Uterus (tissue), 4 donors: ENCODE results near the gene SNCAIP. TPM values are rescaled to one million over a fixed set of nuclear protein-coding genes. Genes with fewer than 3 reads are reported as not detected.

Experiments used
- DNase-seq, 2 donors: peaks; one replicate each; pipeline ENCODE4 v3.0.0-alpha.2; 2019 to 2020
- H3K27ac ChIP-seq, 2 donors: fragments of 200-600 bp; sonication (generic); 1 replicate in 1 of 2; 2 replicates in 1 of 2; pipeline ENCODE4 v1.5.1; 2016 to 2018
- H3K27me3 ChIP-seq, 2 donors: fragments of 200-600 bp; sonication (generic); one replicate each; pipeline ENCODE4 v1.5.1; 2018 to 2019; ENCODE audit warnings: control low read depth in 1 of 2
- H3K36me3 ChIP-seq, 2 donors: fragments of 200-600 bp; sonication (generic); one replicate each; pipeline ENCODE4 v1.5.1; 2019; ENCODE audit warnings: control low read depth in 1 of 2
- H3K4me1 ChIP-seq, 2 donors: fragments of 200-600 bp; sonication (generic); one replicate each; pipeline ENCODE4 v1.5.1; 2018 to 2019; ENCODE audit warnings: control low read depth in 1 of 2
- H3K4me3 ChIP-seq, 2 donors: fragments of 200-600 bp; sonication (generic); 1 replicate in 1 of 2; 2 replicates in 1 of 2; pipeline ENCODE4 v1.5.1; 2018 to 2019; ENCODE audit warnings: mild to moderate bottlenecking in 1 of 2
- H3K9me3 ChIP-seq, 2 donors: fragments of 200-600 bp; sonication (generic); one replicate each; pipeline ENCODE4 v1.5.1; 2019; ENCODE audit warnings: control low read depth in 1 of 2
- POLR2A ChIP-seq, 2 donors: fragments of 450-650 bp; IDR thresholded peaks; one replicate each; pipeline ENCODE4 v1.6.1; 2016; ENCODE audit warnings: antibody characterized with exemption in 2 of 2, mild to moderate bottlenecking in 1 of 2, moderate library complexity in 1 of 2
- intact Hi-C: fragments of 100-400 bp; cut with DNase I; formaldehyde crosslinking; loops from one replicate; pipeline ENCODE4 v1.15.1; 2023; ENCODE audit warnings: low total_unique reads
- total RNA-seq, 4 donors: library from RNA; depleted of rRNA in 3 of 4; stranded (reverse); fragments of >200 nt in 3 of 4; gene quantifications; one replicate each; pipeline versions ENCODE4 v1.1.0 to v1.2.4, GENCODE V29; 2014 to 2023
- TF ChIP-seq, protein P1 (sequence below), 4 experiments: fragments of 200-600 bp in 2 of 4; fragments of 450-650 bp in 2 of 4; sonication (generic) in 2 of 4; IDR thresholded peaks; one replicate each; pipeline ENCODE4 v1.5.1; 2016 to 2019; ENCODE audit warnings: antibody characterized with exemption in 4 of 4, mild to moderate bottlenecking in 2 of 4, moderate library complexity in 1 of 4
- donor health status: DM: yes; HTN: yes; CAD: no.

SNCAIP gene
- total RNA-seq, 4 donors from 2014 or later = 15.3 to 104 (median 35.0) TPM

DNA sequence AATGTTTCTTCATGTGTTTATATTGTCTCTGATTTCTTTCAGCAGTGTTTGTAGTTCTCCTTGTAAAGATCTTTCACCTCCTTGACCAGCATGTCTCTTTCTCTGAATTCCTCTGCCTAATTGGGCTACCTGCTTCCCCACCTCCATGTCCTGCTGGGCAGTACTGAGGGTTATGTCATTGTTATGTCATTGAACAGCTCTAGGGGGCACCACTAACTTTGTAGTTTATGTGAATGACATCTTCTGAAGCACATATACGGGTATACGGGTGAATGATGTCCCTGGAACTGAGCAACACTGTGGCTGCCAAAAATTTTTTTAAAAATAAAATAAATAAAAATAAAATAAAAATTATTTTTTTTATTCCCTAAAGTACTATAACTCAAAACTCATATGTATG is 16.9 kb upstream of the SNCAIP start:
- H3K9me3 ChIP-seq = no peaks in the 10 kb centered on the region
- H3K27me3 ChIP-seq = no peaks in the 10 kb centered on the region
- H3K4me3 ChIP-seq = no peak overlapping the region
- no peak for TF ChIP-seq POLR2A (IDR thresholded peaks at IDR 0.05)
- TF ChIP-seq, protein P1, sequence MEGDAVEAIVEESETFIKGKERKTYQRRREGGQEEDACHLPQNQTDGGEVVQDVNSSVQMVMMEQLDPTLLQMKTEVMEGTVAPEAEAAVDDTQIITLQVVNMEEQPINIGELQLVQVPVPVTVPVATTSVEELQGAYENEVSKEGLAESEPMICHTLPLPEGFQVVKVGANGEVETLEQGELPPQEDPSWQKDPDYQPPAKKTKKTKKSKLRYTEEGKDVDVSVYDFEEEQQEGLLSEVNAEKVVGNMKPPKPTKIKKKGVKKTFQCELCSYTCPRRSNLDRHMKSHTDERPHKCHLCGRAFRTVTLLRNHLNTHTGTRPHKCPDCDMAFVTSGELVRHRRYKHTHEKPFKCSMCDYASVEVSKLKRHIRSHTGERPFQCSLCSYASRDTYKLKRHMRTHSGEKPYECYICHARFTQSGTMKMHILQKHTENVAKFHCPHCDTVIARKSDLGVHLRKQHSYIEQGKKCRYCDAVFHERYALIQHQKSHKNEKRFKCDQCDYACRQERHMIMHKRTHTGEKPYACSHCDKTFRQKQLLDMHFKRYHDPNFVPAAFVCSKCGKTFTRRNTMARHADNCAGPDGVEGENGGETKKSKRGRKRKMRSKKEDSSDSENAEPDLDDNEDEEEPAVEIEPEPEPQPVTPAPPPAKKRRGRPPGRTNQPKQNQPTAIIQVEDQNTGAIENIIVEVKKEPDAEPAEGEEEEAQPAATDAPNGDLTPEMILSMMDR (IDR thresholded peaks at IDR 0.05) = peak in 3 of 4 experiments; percentile 23 to 25 (median 23)
- intact Hi-C loops = no loop called here
- peak overlapping the region; percentile 53 to 79 for H3K27ac ChIP-seq
- no peaks in the 10 kb centered on the region for H3K36me3 ChIP-seq
- no peak for DNase-seq
- H3K4me1 ChIP-seq = peaks cover 12 to 19% of the 10 kb centered on the region in 2 donors

DNA sequence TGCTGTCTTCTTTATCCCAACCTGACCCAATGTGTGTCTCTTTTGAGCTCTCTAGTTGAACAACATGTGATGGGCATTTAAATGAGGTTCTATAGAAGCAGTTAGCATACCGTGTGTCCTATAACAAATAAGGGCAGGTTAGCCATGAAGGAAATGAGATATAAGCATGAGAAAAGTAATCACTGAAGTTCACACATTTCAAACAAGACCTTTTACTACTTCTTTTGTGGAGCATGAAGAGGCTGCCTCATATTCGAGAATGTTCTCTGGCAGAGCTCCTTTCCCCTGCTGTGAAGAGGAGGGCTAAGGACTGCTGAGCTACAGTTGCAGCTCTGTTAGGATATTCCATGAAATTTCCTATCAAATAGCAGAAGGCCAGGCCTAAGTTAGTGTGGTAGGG is 15.2 kb upstream of the SNCAIP start:
- intact Hi-C loops = no loop called here

DNA sequence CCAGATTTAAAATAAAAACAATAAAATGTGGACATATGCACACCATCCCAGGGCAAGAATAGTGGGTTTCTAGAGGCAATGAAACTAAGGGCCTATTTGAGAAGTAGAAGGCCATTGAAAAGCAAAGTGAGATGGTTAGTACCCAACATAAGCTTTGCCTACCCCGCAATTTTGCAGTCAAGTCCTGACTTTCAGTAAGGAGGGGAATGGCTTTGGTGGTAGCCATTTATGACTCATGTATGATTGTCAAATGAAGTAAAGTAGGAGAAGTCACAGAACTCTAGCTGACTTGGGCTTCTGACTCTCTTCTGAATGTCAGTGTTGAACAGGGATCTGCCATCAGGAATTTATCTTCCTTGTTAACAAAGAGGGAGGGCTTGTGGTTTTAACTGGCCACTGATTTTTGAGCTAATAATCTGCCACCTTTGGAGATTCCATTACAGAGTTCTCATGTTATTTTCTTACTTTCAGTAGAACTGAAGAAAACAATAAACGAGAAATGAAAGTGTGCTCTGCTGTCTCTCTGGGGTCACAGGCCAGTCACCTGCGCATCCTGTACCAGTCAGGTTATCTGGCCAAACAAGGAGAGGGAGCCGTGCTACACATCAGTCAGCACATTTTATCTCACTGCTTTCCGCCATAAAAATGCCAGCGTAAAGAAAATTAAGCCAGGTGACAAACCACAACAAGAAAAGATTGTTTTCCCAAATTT is 14.3 kb upstream of the SNCAIP start:
- Histone ChIP-seq H3K4me1 (peaks cover 17 to 20% of the 10 kb centered on the region in 2 donors), H3K4me3 (no peak overlapping the region), H3K27me3 (no peaks in the 10 kb centered on the region), H3K9me3 (no peaks in the 10 kb centered on the region), H3K36me3 (no peaks in the 10 kb centered on the region), H3K27ac (peak overlapping the region; percentile 56 to 79)
- intact Hi-C loops = no loop called here
- DNase-seq = no peak
- TF ChIP-seq, protein P1 (IDR thresholded peaks at IDR 0.05) = no peak
- TF ChIP-seq POLR2A (IDR thresholded peaks at IDR 0.05) = no peak

More for the DNA sequence above, 15.2 kb upstream of the SNCAIP start:
- Histone ChIP-seq H3K9me3 (no peaks in the 10 kb centered on the region), H3K27me3 (no peaks in the 10 kb centered on the region), H3K4me1 (peaks cover 17 to 24% of the 10 kb centered on the region in 2 donors), H3K4me3 (no peak overlapping the region), H3K27ac (peak overlapping the region; percentile 56 to 79), H3K36me3 (no peaks in the 10 kb centered on the region)
- no peak for TF ChIP-seq POLR2A (IDR thresholded peaks at IDR 0.05)
- TF ChIP-seq, protein P1 (IDR thresholded peaks at IDR 0.05) = no peak
- no peak for DNase-seq

DNA sequence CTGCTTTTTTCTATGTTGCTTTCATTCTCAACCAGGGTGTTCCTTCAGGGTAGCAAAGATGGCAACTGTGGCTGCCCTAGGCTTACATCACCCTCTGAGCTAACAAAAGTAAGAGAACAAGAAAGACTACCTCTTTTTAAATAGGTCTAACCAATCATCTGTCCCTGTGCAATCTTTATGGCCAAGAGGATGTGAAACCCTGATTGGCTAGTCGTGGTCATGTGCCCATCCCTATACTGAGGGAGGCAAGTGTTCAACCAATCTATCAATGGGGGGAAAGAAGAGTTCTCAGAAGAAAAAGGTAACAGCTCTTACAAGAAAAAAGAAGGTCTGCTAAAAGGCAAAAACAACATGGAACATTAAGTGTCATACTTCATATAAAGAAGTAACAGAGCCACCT is 11.7 kb upstream of the SNCAIP start:
- DNase-seq = no peak
- Histone ChIP-seq H3K27ac (peak overlapping the region; percentile 7 to 31), H3K36me3 (no peaks in the 10 kb centered on the region), H3K9me3 (no peaks in the 10 kb centered on the region), H3K4me1 (peaks cover 10 to 13% of the 10 kb centered on the region in 2 donors), H3K27me3 (no peaks in the 10 kb centered on the region), H3K4me3 (no peak overlapping the region)
- intact Hi-C loops = no loop called here
- no peak for TF ChIP-seq POLR2A (IDR thresholded peaks at IDR 0.05)
- TF ChIP-seq, protein P1 (IDR thresholded peaks at IDR 0.05) = no peak

DNA sequence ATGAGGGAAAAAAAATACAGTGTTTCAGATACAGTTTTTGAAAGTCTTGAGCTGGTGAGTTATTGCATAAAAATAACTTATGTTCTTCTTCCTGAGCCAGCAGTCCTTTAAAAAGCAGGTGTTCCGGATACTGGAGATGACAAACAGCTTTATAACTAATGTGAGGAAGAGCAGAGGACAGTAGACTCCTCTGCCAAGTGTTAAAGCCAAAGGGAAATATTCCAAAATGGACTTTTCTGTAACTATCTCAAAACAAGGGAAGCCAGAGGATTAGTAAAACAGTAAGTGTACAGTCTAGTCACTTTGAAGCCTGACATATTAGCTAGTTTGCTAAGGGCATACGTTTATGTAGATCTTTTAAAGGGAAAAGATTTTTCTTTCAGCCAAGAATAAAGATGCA is 11.0 kb upstream of the SNCAIP start:
- TF ChIP-seq POLR2A (IDR thresholded peaks at IDR 0.05) = no peak
- TF ChIP-seq, protein P1 (IDR thresholded peaks at IDR 0.05) = no peak
- no peaks in the 10 kb centered on the region for H3K36me3 ChIP-seq
- H3K4me1 ChIP-seq = peaks cover 5 to 11% of the 10 kb centered on the region in 2 donors
- intact Hi-C loops = no loop called here
- no peak for DNase-seq
- H3K27me3 ChIP-seq = no peaks in the 10 kb centered on the region
- H3K4me3 ChIP-seq = no peak overlapping the region
- peak overlapping the region in 1 of 2 donors; percentile 31 for H3K27ac ChIP-seq
- H3K9me3 ChIP-seq = no peaks in the 10 kb centered on the region
